Muscle of leg (tissue), 11 donors: ENCODE data around the gene SCGB1D4. TPM values are rescaled to one million over a fixed set of nuclear protein-coding genes. Genes with fewer than 3 reads are reported as not detected.
"Not testable (repeated sequence)": the region's sequence is repeated elsewhere in the genome, so short reads cannot be mapped to it uniquely, and the experiment has no call there.

Experiments used
- DNase-seq: peaks from one replicate; pipeline ENCODE4 v3.0.0; 2013
- H3K27ac ChIP-seq: one replicate; pipeline ENCODE4 v1.5.1; 2013; ENCODE audit warnings: mild to moderate bottlenecking, low read length, control low read depth
- H3K27me3 ChIP-seq: one replicate; pipeline ENCODE4 v1.6.1; 2013; ENCODE audit warnings: low read length; ENCODE audit not compliant: control insufficient read depth, insufficient read depth
- H3K36me3 ChIP-seq: one replicate; pipeline ENCODE4 v1.6.1; 2013; ENCODE audit warnings: low read length; ENCODE audit not compliant: control insufficient read depth, insufficient read depth
- H3K4me1 ChIP-seq: one replicate; pipeline ENCODE4 v1.6.1; 2013; ENCODE audit warnings: low read length; ENCODE audit not compliant: control insufficient read depth, insufficient read depth
- H3K4me3 ChIP-seq: one replicate; pipeline ENCODE4 v1.5.1; 2013; ENCODE audit warnings: low read length, control low read depth
- H3K9me3 ChIP-seq: replicated peaks from 2 replicates; pipeline ENCODE4 v1.6.1; 2013; ENCODE audit warnings: low read depth, low read length; ENCODE audit not compliant: control insufficient read depth
- WGBS: methylation state at CpG from one replicate; pipeline ENCODE4 v1.1.5; 2013; ENCODE audit warnings: missing lambda C conversion rate; ENCODE audit not compliant: insufficient coverage; 5-methylcytosine and 5-hydroxymethylcytosine counted together
- polyA plus RNA-seq, 8 donors: library from polyadenylated mRNA; unstranded; fragments of 120-200 nt; gene quantifications; one replicate each; pipeline versions ENCODE4 v1.2.1 to v1.2.3, GENCODE V29; 2013; ENCODE audit warnings: inconsistent platforms in 1 of 8, low replicate concordance in 1 of 8; ENCODE audit not compliant: insufficient read length in 8 of 8, insufficient read depth in 1 of 8
- total RNA-seq: library from RNA; stranded (reverse); fragments of 120-200 nt; gene quantifications from one replicate; pipeline ENCODE4 v1.2.4, GENCODE V29; 2013

The SCGB1D4 gene
- total and polyA plus RNA-seq, 9 donors: not detected

DNA sequence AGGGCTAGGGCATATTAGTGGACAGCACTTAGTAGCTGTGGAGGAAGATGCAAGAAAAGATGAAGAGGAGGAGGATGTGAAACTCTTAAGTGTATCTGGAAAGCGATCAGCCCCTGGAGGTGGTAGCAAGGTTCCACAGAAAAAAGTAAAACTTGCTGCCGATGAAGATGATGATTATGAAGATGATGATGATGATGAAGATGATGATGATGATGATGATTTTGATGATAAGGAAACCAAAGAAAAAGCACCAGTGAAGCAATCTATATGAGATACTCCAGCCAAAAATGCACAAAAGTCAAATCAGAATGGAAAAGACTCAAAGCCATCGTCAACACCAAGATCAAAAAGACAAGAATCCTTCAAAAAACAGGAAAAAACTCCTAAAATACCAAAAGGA, 32.4 kb upstream of the SCGB1D4 start:
- H3K36me3 ChIP-seq, H3K4me3 ChIP-seq, H3K27ac ChIP-seq, DNase-seq, H3K4me1 ChIP-seq, H3K9me3 ChIP-seq: not testable (repeated sequence)
- 91% methylated on average over 1 of the region's 3 CpGs for WGBS
- H3K27me3 ChIP-seq: peaks cover 17% of the 10 kb centered on the region

DNA sequence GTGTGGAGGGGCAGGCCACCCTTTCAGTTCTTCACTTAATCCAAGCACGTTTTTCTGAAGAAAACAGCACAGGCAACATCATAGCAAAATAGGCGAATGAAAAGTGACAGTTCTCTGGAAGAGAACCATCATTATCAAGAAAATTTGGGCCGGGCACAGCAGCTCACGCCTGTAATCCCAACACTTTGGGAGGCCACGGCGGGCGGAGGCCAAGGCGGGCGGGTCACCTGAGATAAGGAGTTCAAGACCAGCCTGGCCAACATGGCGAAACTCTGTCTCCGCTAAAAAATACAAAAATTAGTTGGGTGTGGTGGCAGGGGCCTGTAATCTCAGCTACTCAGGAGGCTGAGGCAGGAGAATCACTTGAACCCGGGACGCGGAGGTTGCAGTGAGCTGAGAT, 28.7 kb upstream of the SCGB1D4 start:
- H3K27me3 ChIP-seq, H3K27ac ChIP-seq, H3K9me3 ChIP-seq, DNase-seq, H3K4me1 ChIP-seq, H3K4me3 ChIP-seq, H3K36me3 ChIP-seq: not testable (repeated sequence)
- WGBS: 88% methylated on average over 4 of the region's 14 CpGs

DNA sequence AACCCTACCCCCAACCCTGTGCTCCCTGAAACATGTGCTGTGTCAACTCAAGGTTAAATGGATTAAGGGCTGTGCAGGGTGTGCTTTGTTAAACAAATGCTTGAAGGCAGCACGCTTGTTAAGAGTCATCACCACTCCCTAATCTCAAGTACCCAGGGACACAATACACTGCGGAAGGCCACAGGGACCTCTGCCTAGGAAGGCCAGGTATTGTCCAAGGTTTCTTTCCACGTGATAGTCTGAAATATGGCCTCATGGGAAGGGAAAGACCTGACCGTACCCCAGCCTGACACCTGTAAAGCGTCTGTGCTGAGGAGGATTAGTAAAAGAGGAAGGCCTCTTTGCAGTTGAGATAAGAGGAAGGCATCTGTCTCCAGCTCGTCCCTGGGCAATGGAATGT, 27.8 kb upstream of the SCGB1D4 start:
- not testable (repeated sequence) for H3K9me3 ChIP-seq, H3K36me3 ChIP-seq, DNase-seq, H3K4me3 ChIP-seq, H3K4me1 ChIP-seq, H3K27ac ChIP-seq, H3K27me3 ChIP-seq
- WGBS: no CpG with 5 or more reads among the region's 6 CpGs

DNA sequence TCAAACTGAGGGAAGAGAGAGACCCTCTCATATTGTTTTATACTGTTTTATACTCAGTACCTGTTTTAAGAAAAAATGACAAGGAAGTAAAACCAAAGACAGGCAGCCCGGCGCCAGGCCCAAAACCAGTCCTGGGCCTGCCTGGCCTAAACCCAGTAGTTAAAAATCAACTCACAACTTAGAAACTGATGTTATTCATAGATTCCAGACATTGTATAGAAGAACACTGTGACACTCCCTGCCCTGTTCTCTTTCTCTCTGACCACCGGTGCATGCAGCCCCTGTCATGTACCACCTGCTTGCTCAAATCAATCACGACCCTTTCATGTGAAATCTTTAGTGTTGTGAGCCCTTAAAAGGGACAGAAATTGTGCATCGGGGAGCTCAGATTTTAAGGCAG, 26.9 kb upstream of the SCGB1D4 start:
- not testable (repeated sequence) for H3K36me3 ChIP-seq, DNase-seq, H3K4me1 ChIP-seq, H3K9me3 ChIP-seq, H3K4me3 ChIP-seq, H3K27me3 ChIP-seq, H3K27ac ChIP-seq
- WGBS: no CpG with 5 or more reads among the region's 5 CpGs

DNA sequence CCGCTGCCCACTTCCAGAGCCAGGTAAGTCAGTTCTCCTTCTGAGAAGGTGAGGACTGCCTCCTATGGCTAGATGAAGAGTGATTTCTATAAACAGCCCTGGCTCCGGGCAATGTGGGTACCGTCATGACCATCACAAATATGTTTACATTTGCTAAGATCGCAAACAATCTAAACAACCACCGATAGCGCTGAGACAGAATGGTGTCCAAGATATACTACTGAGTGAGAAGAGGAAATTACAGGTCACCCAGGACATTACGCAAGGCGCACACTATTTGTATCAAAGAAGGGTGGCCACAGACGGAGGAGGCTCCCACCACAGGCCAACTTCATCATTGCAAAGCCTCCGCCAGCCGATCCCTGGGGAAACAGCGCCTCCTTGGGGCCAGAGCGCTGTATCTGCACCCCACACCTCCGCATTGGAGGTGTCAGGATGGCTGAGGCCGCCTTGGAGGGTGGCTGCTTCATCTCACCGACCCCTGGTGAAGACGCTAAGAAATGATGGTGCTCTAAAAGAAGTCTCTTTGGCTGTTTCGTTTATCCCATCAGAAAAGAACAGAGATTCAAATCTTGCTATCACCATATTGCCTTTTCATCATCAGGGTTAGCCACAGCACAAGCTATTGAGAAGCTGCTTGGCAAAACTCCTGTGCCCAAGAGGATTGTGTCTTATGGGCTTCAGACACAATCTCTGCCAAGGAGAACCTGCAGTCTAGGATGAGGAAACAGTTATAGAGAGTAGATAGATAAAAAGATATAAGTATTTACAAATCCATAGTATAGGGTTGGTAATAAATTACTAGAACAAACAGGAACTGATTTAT, 26.1 kb upstream of the SCGB1D4 start:
- peak; percentile 12 for DNase-seq
- H3K4me1 ChIP-seq: no peaks in the 10 kb centered on the region
- WGBS: 33% methylated on average over 3 of the region's 18 CpGs

DNA sequence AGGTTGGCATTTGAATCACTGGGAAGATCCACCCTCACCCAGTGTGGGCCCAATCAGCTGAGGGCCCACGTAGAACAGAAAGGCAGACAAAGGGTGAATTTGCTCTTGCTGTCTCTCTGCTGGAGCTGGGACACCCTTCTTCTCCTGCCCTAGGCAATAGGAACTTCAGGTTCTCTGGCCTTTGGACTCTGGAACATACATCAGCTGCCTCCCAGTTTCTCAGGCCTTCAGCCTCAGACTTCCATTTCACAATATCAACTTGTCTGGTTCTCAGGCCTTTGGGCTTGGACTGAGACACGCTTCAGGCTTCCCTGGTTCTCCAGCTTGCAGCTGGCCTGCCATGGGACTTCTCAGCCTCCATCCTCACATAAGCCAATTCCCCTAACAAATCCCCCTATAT, 23.6 kb upstream of the SCGB1D4 start:
- WGBS: 82% methylated on average over 1 of the region's 2 CpGs
- no peaks in the 10 kb centered on the region for H3K9me3 ChIP-seq
- H3K27ac ChIP-seq: no peak overlapping the region
- H3K4me1 ChIP-seq: no peaks in the 10 kb centered on the region
- no peaks in the 10 kb centered on the region for H3K36me3 ChIP-seq
- peaks cover 5% of the 10 kb centered on the region for H3K27me3 ChIP-seq
- H3K4me3 ChIP-seq: no peak overlapping the region
- DNase-seq: no peak

More for the DNA sequence above, 26.1 kb upstream of the SCGB1D4 start:
- Histone ChIP-seq H3K9me3 (no peaks in the 10 kb centered on the region), H3K36me3 (no peaks in the 10 kb centered on the region), H3K4me3 (no peak overlapping the region), H3K27ac (no peak overlapping the region), H3K27me3 (peaks cover 5% of the 10 kb centered on the region)

DNA sequence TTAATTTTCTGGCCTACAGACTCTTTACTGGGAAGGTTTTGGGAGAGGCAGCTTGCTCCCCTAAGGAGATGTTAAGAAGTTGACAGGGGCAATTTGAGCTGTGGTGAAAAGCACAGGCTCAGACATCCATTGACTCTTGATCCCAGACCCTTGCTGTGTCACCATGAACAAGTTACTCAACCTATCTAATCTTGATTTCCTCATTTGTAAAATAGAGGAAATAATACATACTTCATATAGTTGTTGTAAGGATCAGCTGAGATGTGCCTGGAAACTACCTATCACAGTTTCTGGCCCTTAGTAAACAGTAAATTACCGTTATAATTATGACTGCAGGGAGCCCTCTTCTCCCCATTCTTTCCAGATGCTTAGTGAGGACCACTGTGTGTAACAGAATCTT, 16.6 kb upstream of the SCGB1D4 start:
- Histone ChIP-seq H3K4me3 (no peak overlapping the region), H3K27ac (no peak overlapping the region), H3K9me3 (no peaks in the 10 kb centered on the region), H3K4me1 (no peaks in the 10 kb centered on the region), H3K36me3 (no peaks in the 10 kb centered on the region), H3K27me3 (peaks cover 3% of the 10 kb centered on the region)
- DNase-seq: no peak
- 43% methylated on average over 1 of the region's 1 CpG for WGBS

DNA sequence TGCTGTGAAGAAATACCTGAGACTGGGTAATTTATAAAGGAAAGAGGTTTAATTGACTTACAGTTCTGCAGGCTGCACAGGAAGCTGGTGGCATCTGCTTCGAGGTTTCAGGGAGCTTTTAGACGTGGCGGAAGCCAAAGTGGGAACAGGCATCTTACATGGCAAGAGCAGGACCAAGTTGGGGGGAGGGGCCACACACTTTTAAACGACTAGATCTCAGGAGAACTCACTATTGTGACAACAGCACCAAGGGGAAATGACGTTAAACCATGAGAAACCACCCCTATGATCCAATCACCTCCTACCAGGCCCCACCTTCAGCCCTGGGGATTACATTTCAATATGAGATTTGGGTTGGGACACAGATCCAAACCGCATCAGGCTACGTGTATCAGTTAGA, 11.1 kb upstream of the SCGB1D4 start:
- H3K4me3 ChIP-seq: no peak overlapping the region
- no peaks in the 10 kb centered on the region for H3K36me3 ChIP-seq
- DNase-seq: no peak
- no peak overlapping the region for H3K27ac ChIP-seq
- peaks cover 3% of the 10 kb centered on the region for H3K9me3 ChIP-seq
- H3K27me3 ChIP-seq: peaks cover 4% of the 10 kb centered on the region
- WGBS: 34% methylated on average over 3 of the region's 7 CpGs
- no peaks in the 10 kb centered on the region for H3K4me1 ChIP-seq

DNA sequence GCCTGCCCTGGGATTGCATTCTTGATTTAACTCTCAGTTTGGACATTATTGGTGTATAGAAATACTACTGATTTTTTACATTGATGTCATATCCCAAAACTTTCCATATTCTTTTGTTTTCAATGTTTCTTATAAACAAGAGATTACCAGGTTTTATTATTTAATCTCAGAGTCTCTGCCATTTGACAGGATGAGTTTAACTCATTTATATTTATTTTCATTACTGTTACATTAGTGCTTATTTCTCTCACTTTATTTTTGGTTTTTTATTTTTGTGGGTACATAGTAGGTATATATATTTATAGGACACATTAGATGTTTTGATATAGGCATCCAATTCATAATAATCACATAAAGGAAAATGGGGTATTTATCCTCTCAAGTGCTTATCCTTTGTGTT, 9.1 kb upstream of the SCGB1D4 start:
- H3K4me3 ChIP-seq: no peak overlapping the region
- no peaks in the 10 kb centered on the region for H3K36me3 ChIP-seq
- H3K4me1 ChIP-seq: no peaks in the 10 kb centered on the region
- H3K27me3 ChIP-seq: peaks cover 2% of the 10 kb centered on the region
- no peak overlapping the region for H3K27ac ChIP-seq
- peaks cover 3% of the 10 kb centered on the region for H3K9me3 ChIP-seq
- no peak for DNase-seq

DNA sequence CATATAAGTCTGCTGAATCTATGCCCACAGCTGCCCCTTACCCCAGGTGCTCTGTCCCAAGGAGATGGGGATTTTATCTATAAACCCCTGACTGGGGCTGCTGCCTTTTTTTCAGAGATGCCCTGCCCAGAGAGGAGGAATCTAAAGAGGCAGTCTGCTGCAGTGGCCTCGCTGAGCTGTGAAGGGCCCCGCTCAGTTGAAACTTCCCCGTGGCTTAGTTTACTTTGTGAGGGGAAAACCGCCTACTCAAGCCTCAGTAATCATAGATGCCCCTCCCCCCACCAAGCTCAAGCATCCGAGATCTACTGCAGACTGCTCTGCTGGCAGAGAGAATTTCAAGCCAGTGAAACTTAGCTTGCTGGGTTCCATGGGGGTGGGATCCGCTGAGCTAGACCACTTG, 7.4 kb upstream of the SCGB1D4 start:
- H3K36me3 ChIP-seq: no peaks in the 10 kb centered on the region
- H3K4me3 ChIP-seq: no peak overlapping the region
- H3K27ac ChIP-seq: no peak overlapping the region
- 83% methylated on average over 1 of the region's 6 CpGs for WGBS
- no peak for DNase-seq
- H3K4me1 ChIP-seq: no peaks in the 10 kb centered on the region
- H3K9me3 ChIP-seq: peaks cover 3% of the 10 kb centered on the region
- peaks cover 2% of the 10 kb centered on the region for H3K27me3 ChIP-seq

DNA sequence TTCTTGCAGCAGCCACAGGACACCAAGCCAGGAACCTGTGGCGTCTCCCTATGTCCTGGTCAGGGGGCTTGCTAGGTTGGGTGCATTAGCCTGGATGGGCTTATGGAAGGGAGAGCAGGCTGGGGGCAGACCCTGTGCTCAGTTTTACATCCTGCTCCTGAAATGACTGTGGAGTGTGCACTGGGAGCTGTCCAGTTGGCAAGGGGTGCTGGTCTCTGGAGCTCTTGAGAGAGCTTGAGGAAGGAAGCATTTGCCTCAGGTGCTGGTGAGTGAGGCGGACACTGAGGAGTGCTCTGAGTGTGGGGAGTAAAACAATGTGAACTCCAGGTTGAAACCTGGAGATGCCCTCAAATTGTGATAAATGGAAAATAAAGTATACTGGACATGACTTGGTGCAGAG, 3.4 kb downstream of the SCGB1D4 start:
- H3K4me3 ChIP-seq: no peak overlapping the region
- 36% methylated on average over 2 of the region's 2 CpGs for WGBS

More for the DNA sequence above, 3.4 kb downstream of the SCGB1D4 start:
- no peaks in the 10 kb centered on the region for H3K4me1 ChIP-seq
- peak; percentile 37 for DNase-seq
- H3K36me3 ChIP-seq: no peaks in the 10 kb centered on the region
- H3K9me3 ChIP-seq: no peaks in the 10 kb centered on the region
- peaks cover 5% of the 10 kb centered on the region for H3K27me3 ChIP-seq
- H3K27ac ChIP-seq: no peak overlapping the region
